ENCODE measurements around the gene GLI3. TPM values are rescaled to one million over a fixed set of nuclear protein-coding genes. Genes with fewer than 3 reads are reported as not detected.

GLI3 gene
- total RNA-seq, 1 donor from 2014 or later: 7.3 TPM

GRCh38 chr7:42090056-42090455 is 147.0 kb downstream of the GLI3 start:
- no peak for DNase-seq (ENCODE audit: low read depth)
- no peak overlapping the region for H3K4me3 ChIP-seq (ENCODE audit: low read depth, low read length)
- H3K36me3 ChIP-seq (ENCODE audit: control insufficient read depth, insufficient read depth, low read length): no peaks in the 10 kb centered on the region
- no peak for TF ChIP-seq CTCF (IDR thresholded peaks at IDR 0.05; ENCODE audit: insufficient read depth, low read length, poor library complexity, severe bottlenecking)
- H3K27me3 ChIP-seq (ENCODE audit: control insufficient read depth, insufficient read depth, low read length): no peaks in the 10 kb centered on the region

- H3K36me3 ChIP-seq (ENCODE audit: control insufficient read depth, insufficient read depth, low read length): no peaks in the 10 kb centered on the region
- DNase-seq (ENCODE audit: low read depth): no peak
- TF ChIP-seq CTCF (IDR thresholded peaks at IDR 0.05; ENCODE audit: insufficient read depth, low read length, poor library complexity, severe bottlenecking): no peak
- no peak overlapping the region for H3K4me3 ChIP-seq (ENCODE audit: low read depth, low read length)
- H3K27me3 ChIP-seq (ENCODE audit: control insufficient read depth, insufficient read depth, low read length): no peaks in the 10 kb centered on the region
Observed at GRCh38 chr7:42087616-42088015, 149.4 kb downstream of the GLI3 start.

- no peak for DNase-seq (ENCODE audit: low read depth)
- no peak for TF ChIP-seq CTCF (IDR thresholded peaks at IDR 0.05; ENCODE audit: insufficient read depth, low read length, poor library complexity, severe bottlenecking)
- Histone ChIP-seq H3K27me3 (ENCODE audit: control insufficient read depth, insufficient read depth, low read length) (no peaks in the 10 kb centered on the region), H3K4me3 (ENCODE audit: low read depth, low read length) (no peak overlapping the region), H3K36me3 (ENCODE audit: control insufficient read depth, insufficient read depth, low read length) (no peaks in the 10 kb centered on the region)
Observed at GRCh38 chr7:42085531-42085930, 151.5 kb downstream of the GLI3 start.

- TF ChIP-seq CTCF (IDR thresholded peaks at IDR 0.05; ENCODE audit: insufficient read depth, low read length, poor library complexity, severe bottlenecking): no peak
- no peak overlapping the region for H3K4me3 ChIP-seq (ENCODE audit: low read depth, low read length)
- no peaks in the 10 kb centered on the region for H3K27me3 ChIP-seq (ENCODE audit: control insufficient read depth, insufficient read depth, low read length)
- no peak for DNase-seq (ENCODE audit: low read depth)
- H3K36me3 ChIP-seq (ENCODE audit: control insufficient read depth, insufficient read depth, low read length): no peaks in the 10 kb centered on the region
Observed at GRCh38 chr7:42084263-42084662, 152.7 kb downstream of the GLI3 start.

GRCh38 chr7:42083284-42083683 is 153.7 kb downstream of the GLI3 start:
- H3K36me3 ChIP-seq (ENCODE audit: control insufficient read depth, insufficient read depth, low read length): no peaks in the 10 kb centered on the region
- DNase-seq (ENCODE audit: low read depth): no peak
- TF ChIP-seq CTCF (IDR thresholded peaks at IDR 0.05; ENCODE audit: insufficient read depth, low read length, poor library complexity, severe bottlenecking): no peak
- H3K4me3 ChIP-seq (ENCODE audit: low read depth, low read length): no peak overlapping the region
- no peaks in the 10 kb centered on the region for H3K27me3 ChIP-seq (ENCODE audit: control insufficient read depth, insufficient read depth, low read length)

GRCh38 chr7:42082144-42082543 is 154.9 kb downstream of the GLI3 start:
- DNase-seq (ENCODE audit: low read depth): peak; percentile 49
- TF ChIP-seq CTCF (IDR thresholded peaks at IDR 0.05; ENCODE audit: insufficient read depth, low read length, poor library complexity, severe bottlenecking): no peak
- no peak overlapping the region for H3K4me3 ChIP-seq (ENCODE audit: low read depth, low read length)
- no peaks in the 10 kb centered on the region for H3K36me3 ChIP-seq (ENCODE audit: control insufficient read depth, insufficient read depth, low read length)
- H3K27me3 ChIP-seq (ENCODE audit: control insufficient read depth, insufficient read depth, low read length): no peaks in the 10 kb centered on the region
